Gastrocnemius medialis (tissue), 4 donors: ENCODE measurements around the gene CRABP2.

ENCODE experiments used
- CTCF ChIP-seq, 5 experiments: fragments of 450-650 bp in 3 of 5; fragments of 200-600 bp in 2 of 5; sonication (generic) in 2 of 5; IDR thresholded peaks in 4 of 5; conservative IDR thresholded peaks in 1 of 5; 1 replicate in 4 of 5; 2 replicates in 1 of 5; pipeline ENCODE4 v1.5.1; 2016 to 2019; ENCODE audit warnings: antibody characterized with exemption in 5 of 5, mild to moderate bottlenecking in 3 of 5, moderate library complexity in 3 of 5
- POLR2A ChIP-seq, 2 donors: fragments of 450-650 bp; IDR thresholded peaks; one replicate each; pipeline ENCODE4 v1.6.1; 2017; ENCODE audit warnings: antibody characterized with exemption in 2 of 2, mild to moderate bottlenecking in 2 of 2, moderate library complexity in 2 of 2

- TF ChIP-seq CTCF (IDR thresholded peaks at IDR 0.05 in 4 of 5, conservative IDR thresholded peaks at IDR 0.05 in 1 of 5) (no peak), POLR2A (IDR thresholded peaks at IDR 0.05) (peak in 1 of 2 donors; percentile 31)
These were observed 37.2 kb downstream of the CRABP2 start for GRCh38 chr1:156667968-156668709.
